ENCODE results near the gene CD55. TPM values are rescaled to one million over a fixed set of nuclear protein-coding genes. Genes with fewer than 3 reads are reported as not detected.
A peak's percentile ranks its signal among the peaks of the same experiment; 100 is the strongest.

The CD55 gene
- total and polyA plus RNA-seq, 11 donors: 28.6 to 149 (median 91.2) TPM

DNA sequence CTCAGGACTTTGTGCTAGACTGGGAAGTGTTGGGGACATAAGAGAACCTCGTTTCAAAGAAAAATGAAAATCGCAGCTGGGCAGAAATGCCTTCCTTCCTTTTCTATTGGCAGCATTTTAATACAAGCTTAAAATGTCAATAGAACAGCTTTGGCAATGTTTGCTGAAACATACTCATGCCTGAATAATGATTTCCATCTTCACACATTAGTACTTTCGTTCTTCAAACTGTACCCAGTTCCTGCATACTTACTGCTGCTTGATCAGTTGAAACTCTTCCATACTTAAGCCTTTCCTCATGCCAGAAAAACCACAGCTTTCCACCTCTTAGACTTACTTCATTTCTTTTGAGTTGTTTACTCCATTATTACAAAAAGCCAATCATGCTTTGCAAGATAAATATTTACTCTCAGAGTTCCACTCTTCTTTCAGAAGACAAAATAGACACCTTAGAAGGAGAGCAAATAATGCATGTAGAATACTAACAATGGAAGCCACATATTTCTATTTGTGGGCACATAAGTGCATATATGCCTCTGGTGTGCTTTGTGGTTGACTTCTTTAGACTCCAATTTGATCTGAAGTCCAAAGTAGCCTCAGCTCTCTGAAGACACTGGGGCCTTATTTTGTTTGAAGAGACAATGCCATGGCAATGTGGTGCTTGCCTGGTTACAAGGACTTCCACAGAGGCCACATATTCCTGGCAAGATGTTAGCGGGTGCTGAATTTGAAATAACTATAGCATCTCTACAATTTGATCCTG is 22.7 kb upstream of the CD55 start:
- intact Hi-C loops (cut with DNase I): no loop called here
- Histone ChIP-seq H3K4me3 (peak overlapping the region in 4 of 12 donors; percentile 5 to 23 (median 14)), H3K27me3 (no peaks in the 10 kb centered on the region), H3K36me3 (no peaks in the 10 kb centered on the region), H3K4me1 (peaks cover 0 to 22% (median 2%) of the 10 kb centered on the region in 12 donors), H3K9me3 (no peaks in the 10 kb centered on the region), H3K27ac (peak overlapping the region in 8 of 12 donors; percentile 8 to 78 (median 27))
- TF ChIP-seq CTCF (IDR thresholded peaks at IDR 0.05) (no peak), POLR2A (IDR thresholded peaks at IDR 0.05) (no peak)
- DNase-seq (no peak), ATAC-seq (no peak)
- 61 to 70% (median 66%) methylated on average over 4 of the region's 4 CpGs for WGBS, 4 donors

DNA sequence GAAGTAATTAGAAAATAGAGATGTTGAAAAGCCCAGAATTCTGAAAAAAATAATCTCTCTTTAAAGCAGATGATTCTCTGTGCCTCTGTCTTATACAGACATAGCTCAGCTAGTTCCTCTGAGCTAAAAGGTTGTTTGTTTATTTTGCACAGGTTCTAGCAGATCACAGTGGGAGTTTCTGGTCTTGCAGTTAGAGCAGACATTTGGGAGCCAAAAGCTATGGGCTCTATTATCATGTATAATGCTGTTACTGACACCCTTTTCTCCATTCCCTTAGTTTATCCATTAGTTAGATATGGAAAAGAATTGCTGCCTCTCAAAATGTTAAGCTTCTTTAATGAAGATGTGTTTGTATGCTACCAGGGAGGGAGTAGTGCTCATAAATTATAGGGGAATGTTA is 20.5 kb upstream of the CD55 start:
- H3K27me3 ChIP-seq: no peaks in the 10 kb centered on the region
- H3K36me3 ChIP-seq: no peaks in the 10 kb centered on the region
- intact Hi-C loops (cut with DNase I): no loop called here
- H3K4me1 ChIP-seq: peaks cover 0 to 22% (median 2%) of the 10 kb centered on the region in 12 donors
- no peak overlapping the region for H3K4me3 ChIP-seq
- DNase-seq (no peak), ATAC-seq (no peak)
- TF ChIP-seq POLR2A (IDR thresholded peaks at IDR 0.05): no peak
- TF ChIP-seq CTCF (IDR thresholded peaks at IDR 0.05): no peak
- H3K27ac ChIP-seq: no peak overlapping the region
- no peaks in the 10 kb centered on the region for H3K9me3 ChIP-seq

DNA sequence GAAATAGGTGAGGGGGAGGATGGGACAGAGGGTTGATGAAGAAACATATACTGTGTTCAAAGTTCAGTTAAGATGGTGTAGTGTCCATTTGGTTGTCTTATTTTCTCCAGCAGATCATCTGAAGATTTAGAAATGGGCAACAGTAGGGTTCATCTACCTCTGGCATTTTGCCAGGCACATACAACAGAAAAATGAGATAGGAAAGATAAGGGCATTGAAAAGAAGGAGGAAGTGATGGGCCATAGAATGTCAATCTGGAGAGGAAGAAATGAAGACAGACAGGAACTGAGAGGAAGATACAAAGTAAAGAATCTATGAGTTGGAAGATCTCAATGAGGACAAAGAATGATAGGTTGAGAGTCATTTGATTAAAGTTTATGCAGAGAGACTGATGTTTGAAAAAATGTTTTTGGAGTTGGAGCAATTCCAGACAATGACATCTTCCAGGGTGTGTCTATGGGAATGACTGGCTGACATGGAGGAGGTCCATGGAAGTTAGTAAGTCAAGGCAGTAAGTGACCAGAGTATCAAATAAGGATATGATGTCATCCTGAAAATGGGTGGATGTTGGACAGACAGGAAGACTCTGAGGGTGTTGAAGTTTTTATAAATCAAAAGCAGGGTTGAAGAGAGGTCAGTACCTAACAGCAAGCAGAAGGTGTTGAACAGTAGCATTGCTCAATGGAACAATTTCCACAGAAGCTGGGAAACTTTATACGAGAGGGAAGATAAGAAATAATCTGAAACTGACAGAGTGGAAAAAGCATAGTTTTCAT is 18.7 kb upstream of the CD55 start:
- H3K27ac ChIP-seq: peak overlapping the region in 1 of 12 donors; percentile 37
- WGBS, 4 donors: 62 to 73% (median 66%) methylated on average over 1 of the region's 1 CpG
- H3K4me3 ChIP-seq: no peak overlapping the region
- H3K36me3 ChIP-seq: no peaks in the 10 kb centered on the region
- no peaks in the 10 kb centered on the region for H3K27me3 ChIP-seq
- DNase-seq (no peak), ATAC-seq (peak in 3 of 4 donors; percentile 83 to 87 (median 83))
- no peaks in the 10 kb centered on the region for H3K9me3 ChIP-seq
- TF ChIP-seq CTCF (IDR thresholded peaks at IDR 0.05) (no peak), POLR2A (IDR thresholded peaks at IDR 0.05) (no peak)
- intact Hi-C loops (cut with DNase I): no loop called here
- H3K4me1 ChIP-seq: peaks cover 0 to 19% (median 2%) of the 10 kb centered on the region in 12 donors
